K562 (cell line): ENCODE results near the gene WDR90. TPM values are rescaled to one million over a fixed set of nuclear protein-coding genes. Genes with fewer than 3 reads are reported as not detected.

ENCODE experiments used
- ATAC-seq: fragments of 200-7000 bp; cut with Tn5 transposase; 3 replicates; pipeline ENCODE4 v1.9.1; 2020; ENCODE audit warnings: moderate library complexity
- BruUV-seq: library from RNA; stranded (reverse); fragments of 400-500 nt; replicated peaks from 2 replicates; lab custom pipeline; 2021; lab: Mats Ljungman, UMichigan
- CTCF ChIA-PET: fragments of 300-600 bp; formaldehyde crosslinking; extraction: SDS; loops from one replicate; lab custom pipeline; 2021; ENCODE audit warnings: low intra/inter-chr PET ratio; lab: Yijun Ruan, JAX
- POLR2A ChIA-PET: fragments of 300-600, 350-650 bp; sonication (Branson Sonifier 250); formaldehyde crosslinking; extraction: SDS; loops from one replicate; lab custom pipeline; 2021; ENCODE audit warnings: antibody characterized with exemption, inconsistent platforms; lab: Yijun Ruan, JAX
- DNase-seq, 4 experiments: peaks; one replicate each; pipeline versions ENCODE4 v3.0.0 to v3.0.0-alpha.2; 2011 to 2018; ENCODE audit warnings: low spot score in 3 of 4, mixed read lengths in 3 of 4; ENCODE audit errors: extremely low read depth in 1 of 4
- FAIRE-seq: peaks from 2 replicates; lab custom pipeline; 2011; peaks lifted over from hg19 to GRCh38; lab: Jason Lieb, UNC
- H2AFZ ChIP-seq: 2 replicates; pipeline ENCODE4 v1.6.0; 2011; ENCODE audit warnings: low read depth, low read length, control low read depth, inconsistent platforms
- H3K27ac ChIP-seq: fragments of 200-600 bp; 3 replicates; pipeline ENCODE4 v1.8.0; 2011; ENCODE audit warnings: low read depth, mild to moderate bottlenecking, control low read depth, inconsistent platforms, low read length, moderate library complexity, mixed read lengths; ENCODE audit errors: extremely low read depth
- H3K27me3 ChIP-seq, 2 experiments: fragments of 300-600 bp in 1 of 2; 2 replicates in 1 of 2; 3 replicates in 1 of 2; pipeline versions ENCODE4 v1.6.0 to v1.8.0; 2011; ENCODE audit warnings: inconsistent platforms in 2 of 2, low read length in 2 of 2, mild to moderate bottlenecking in 1 of 2, mixed read lengths in 1 of 2, moderate library complexity in 1 of 2; ENCODE audit not compliant: control insufficient read depth in 2 of 2, insufficient read depth in 2 of 2
- H3K36me3 ChIP-seq: fragments of 300-600 bp; 3 replicates; pipeline ENCODE4 v1.8.0; 2011; ENCODE audit warnings: mild to moderate bottlenecking, low read length, inconsistent platforms; ENCODE audit not compliant: control insufficient read depth, insufficient read depth
- H3K4me1 ChIP-seq, 2 experiments: fragments of 200-600 bp in 1 of 2; replicated peaks in 1 of 2; 2 replicates in 1 of 2; 3 replicates in 1 of 2; pipeline versions ENCODE4 v1.5.1 to v1.8.0; 2011; ENCODE audit warnings: inconsistent platforms in 2 of 2, low read length in 2 of 2, mild to moderate bottlenecking in 1 of 2, mixed read lengths in 1 of 2, moderate library complexity in 1 of 2; ENCODE audit not compliant: control insufficient read depth in 2 of 2, insufficient read depth in 2 of 2
- H3K4me2 ChIP-seq: 2 replicates; pipeline ENCODE4 v1.6.1; 2011; ENCODE audit warnings: low read length, control low read depth, inconsistent platforms, mixed read lengths; ENCODE audit not compliant: insufficient read depth
- H3K4me3 ChIP-seq: fragments of 200-600 bp; sonication (generic), shearing (Covaris generic); 2 replicates; pipeline ENCODE4 v1.5.1; 2016; ENCODE audit warnings: control low read depth, inconsistent platforms
- H3K79me2 ChIP-seq: fragments of 200-600 bp; 3 replicates; pipeline ENCODE4 v1.8.0; 2011; ENCODE audit warnings: low read length, inconsistent platforms; ENCODE audit not compliant: control insufficient read depth, insufficient read depth
- H3K9ac ChIP-seq, 2 experiments: 2 replicates each; pipeline versions ENCODE4 v1.6.0 to v1.6.1; 2011; ENCODE audit warnings: low read depth in 2 of 2, low read length in 2 of 2, control low read depth in 1 of 2, inconsistent platforms in 1 of 2, mild to moderate bottlenecking in 1 of 2, mixed read lengths in 1 of 2; ENCODE audit not compliant: insufficient read depth in 1 of 2
- H3K9me1 ChIP-seq: one replicate; pipeline ENCODE4 v1.6.0; 2011; ENCODE audit warnings: inconsistent platforms, mild to moderate bottlenecking, low read length, moderate library complexity; ENCODE audit not compliant: control insufficient read depth, insufficient read depth
- H3K9me3 ChIP-seq: replicated peaks from 2 replicates; pipeline ENCODE4 v1.5.1; 2011; ENCODE audit warnings: low read depth, low read length, inconsistent platforms; ENCODE audit not compliant: control insufficient read depth, insufficient read depth
- H4K20me1 ChIP-seq: replicated peaks from 2 replicates; pipeline ENCODE4 v1.6.1; 2011; ENCODE audit warnings: low read length, inconsistent platforms, mixed read lengths; ENCODE audit not compliant: control insufficient read depth, insufficient read depth
- FIP1L1 ChIP-seq: fragments of 200-400 bp; formaldehyde crosslinking; IDR thresholded peaks from 2 replicates; pipeline ENCODE4 v1.6.1; 2018; ENCODE audit warnings: mild to moderate bottlenecking, low read depth, low read length; ENCODE audit not compliant: poor library complexity, severe bottlenecking
- POLR2G ChIP-seq: fragments of 200-400 bp; formaldehyde crosslinking; IDR thresholded peaks from 2 replicates; pipeline ENCODE4 v1.6.1; 2017; ENCODE audit warnings: low read depth, mild to moderate bottlenecking, antibody characterized with exemption, low read length, moderate library complexity
- RBFOX2 ChIP-seq: fragments of 200-400 bp; formaldehyde crosslinking; IDR thresholded peaks from 2 replicates; pipeline ENCODE4 v1.6.1; 2017; ENCODE audit warnings: low read depth, mild to moderate bottlenecking, low read length, moderate library complexity
- SAP30 ChIP-seq: fragments of 200-600 bp; sonication (generic); IDR thresholded peaks from 2 replicates; pipeline ENCODE4 v1.6.1; 2012; ENCODE audit warnings: borderline replicate concordance, low read depth, mild to moderate bottlenecking, moderate library complexity, low read length, control low read depth, inconsistent platforms; ENCODE audit not compliant: insufficient read depth, poor library complexity, severe bottlenecking
- WGBS: fragments of 100-300 bp; shearing (Covaris generic); methylation state at CpG from one replicate; pipeline ENCODE4 v1.1.6; 2016; ENCODE audit warnings: low coverage, mixed read lengths; ENCODE audit not compliant: insufficient coverage; ENCODE audit errors: missing lambda C conversion rate; 5-methylcytosine and 5-hydroxymethylcytosine counted together
- in situ Hi-C: fragments of 300-500 bp; cut with MboI; formaldehyde crosslinking; loops from 4 replicates; pipeline ENCODE4 v1.15.0; 2018; ENCODE audit warnings: inconsistent platforms, mixed read lengths
- intact Hi-C: fragments of 100-400 bp; cut with micrococcal nuclease; formaldehyde crosslinking; loops from 2 replicates; pipeline ENCODE4 v1.14.2; 2022
- polyA plus RNA-seq, 8 experiments: library from polyadenylated mRNA; depleted of rRNA in 4 of 8; stranded (reverse) in 5 of 8; unstranded in 3 of 8; fragments of >200 nt; fragmentation: Nextera tagmentation in 2 of 8; fragmentation: Illumina TruSeq in 1 of 8; extraction: Ambion mirVana in 2 of 8; extraction: Trizol in 1 of 8; gene quantifications; 2 replicates each; pipeline versions ENCODE4 v1.2.1 to v1.2.3, GENCODE V29; 2011 to 2014; ENCODE audit warnings: inconsistent platforms in 1 of 8, missing spikeins in 1 of 8
- total RNA-seq, 7 experiments: library from RNA; depleted of rRNA in 6 of 7; stranded (reverse); fragments of >200 nt in 6 of 7; fragmentation: Illumina TruSeq in 2 of 7; extraction: Trizol in 2 of 7; gene quantifications; 2 replicates each; pipeline versions ENCODE4 v1.2.1 to v1.2.3, GENCODE V29; 2011 to 2021; ENCODE audit warnings: low replicate concordance in 1 of 7
- TF ChIP-seq, protein P1 (sequence below): sonication (generic); formaldehyde crosslinking; IDR thresholded peaks from 2 replicates; pipeline ENCODE4 v1.8.1; 2023; ENCODE audit warnings: mild to moderate bottlenecking, missing genetic modification reagents
- TF ChIP-seq, protein P2 (sequence below): sonication (generic); formaldehyde crosslinking; IDR thresholded peaks from 2 replicates; pipeline ENCODE4 v1.8.0; 2022; ENCODE audit warnings: missing genetic modification reagents, mild to moderate bottlenecking, borderline replicate concordance

The WDR90 gene
- total and polyA plus RNA-seq, 9 of the 15 experiments (the other 6 are each of a cell fraction or from before 2014, with no cell fraction given) = 0.44 to 12.6 (median 3.3) TPM

GRCh38 chr16:633336-634050 is 15.7 kb upstream of the WDR90 start:
- ATAC-seq (no peak), DNase-seq (no peak), FAIRE-seq (no peak)
- 97% methylated on average over 36 of the region's 74 CpGs for WGBS
- Histone ChIP-seq H3K4me2 (no peak overlapping the region), H4K20me1 (no peaks in the 10 kb centered on the region), H3K4me1 (peaks cover 30 to 94% of the 10 kb centered on the region in 2 experiments), H3K36me3 (peaks cover 32% of the 10 kb centered on the region; the same call in 1 of the 3 replicates), H3K9me3 (no peaks in the 10 kb centered on the region), H2AFZ (no peak overlapping the region), H3K27ac (no peak overlapping the region), H3K27me3 (no peaks in the 10 kb centered on the region), H3K9me1 (no peaks in the 10 kb centered on the region), H3K4me3 (no peak overlapping the region), H3K9ac (no peak overlapping the region; a peak in 1 of 4 replicates), H3K79me2 (peaks cover 18% of the 10 kb centered on the region)
- no TSS peak for BruUV-seq
- in situ Hi-C loops (no loop called here), intact Hi-C loops (no loop called here)
- CTCF ChIA-PET = no interaction called here
- TF ChIP-seq SAP30 (no peak), FIP1L1 (peak; percentile 4), POLR2G (peak; percentile 26), RBFOX2 (peak; percentile 25; the same call in 1 of the 2 replicates)
- TF ChIP-seq, protein P1, sequence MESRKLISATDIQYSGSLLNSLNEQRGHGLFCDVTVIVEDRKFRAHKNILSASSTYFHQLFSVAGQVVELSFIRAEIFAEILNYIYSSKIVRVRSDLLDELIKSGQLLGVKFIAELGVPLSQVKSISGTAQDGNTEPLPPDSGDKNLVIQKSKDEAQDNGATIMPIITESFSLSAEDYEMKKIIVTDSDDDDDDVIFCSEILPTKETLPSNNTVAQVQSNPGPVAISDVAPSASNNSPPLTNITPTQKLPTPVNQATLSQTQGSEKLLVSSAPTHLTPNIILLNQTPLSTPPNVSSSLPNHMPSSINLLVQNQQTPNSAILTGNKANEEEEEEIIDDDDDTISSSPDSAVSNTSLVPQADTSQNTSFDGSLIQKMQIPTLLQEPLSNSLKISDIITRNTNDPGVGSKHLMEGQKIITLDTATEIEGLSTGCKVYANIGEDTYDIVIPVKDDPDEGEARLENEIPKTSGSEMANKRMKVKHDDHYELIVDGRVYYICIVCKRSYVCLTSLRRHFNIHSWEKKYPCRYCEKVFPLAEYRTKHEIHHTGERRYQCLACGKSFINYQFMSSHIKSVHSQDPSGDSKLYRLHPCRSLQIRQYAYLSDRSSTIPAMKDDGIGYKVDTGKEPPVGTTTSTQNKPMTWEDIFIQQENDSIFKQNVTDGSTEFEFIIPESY (CRISPR knock-in tag) = peak; percentile 88
- TF ChIP-seq, protein P2, sequence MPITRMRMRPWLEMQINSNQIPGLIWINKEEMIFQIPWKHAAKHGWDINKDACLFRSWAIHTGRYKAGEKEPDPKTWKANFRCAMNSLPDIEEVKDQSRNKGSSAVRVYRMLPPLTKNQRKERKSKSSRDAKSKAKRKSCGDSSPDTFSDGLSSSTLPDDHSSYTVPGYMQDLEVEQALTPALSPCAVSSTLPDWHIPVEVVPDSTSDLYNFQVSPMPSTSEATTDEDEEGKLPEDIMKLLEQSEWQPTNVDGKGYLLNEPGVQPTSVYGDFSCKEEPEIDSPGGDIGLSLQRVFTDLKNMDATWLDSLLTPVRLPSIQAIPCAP (CRISPR knock-in tag) = no peak
- POLR2A ChIA-PET = no interaction called here
